Ascending aorta (tissue), 2 donors: ENCODE data around the gene ADIG. TPM values are rescaled to one million over a fixed set of nuclear protein-coding genes. Genes with fewer than 3 reads are reported as not detected.
"Not testable (repeated sequence)": the region's sequence is repeated elsewhere in the genome, so short reads cannot be mapped to it uniquely, and the experiment has no call there.

Source experiments
- DNase-seq, 2 donors: peaks; one replicate each; pipeline ENCODE4 v3.0.0-alpha.2; 2019; ENCODE audit warnings: low spot score in 2 of 2
- H3K27ac ChIP-seq, 2 donors: fragments of 200-600 bp; sonication (generic); one replicate each; pipeline ENCODE4 v1.5.1; 2016 to 2017; ENCODE audit warnings: mild to moderate bottlenecking in 1 of 2
- H3K27me3 ChIP-seq: fragments of 200-600 bp; sonication (generic); one replicate; pipeline ENCODE4 v1.5.1; 2017
- H3K36me3 ChIP-seq, 2 donors: fragments of 200-600 bp; sonication (generic); one replicate each; pipeline ENCODE4 v1.5.1; 2016
- H3K4me1 ChIP-seq, 2 donors: fragments of 200-600 bp; sonication (generic); one replicate each; pipeline ENCODE4 v1.5.1; 2016 to 2017; ENCODE audit warnings: mild to moderate bottlenecking in 1 of 2
- H3K4me3 ChIP-seq, 2 donors: fragments of 200-600 bp; sonication (generic); one replicate each; pipeline ENCODE4 v1.5.1; 2016 to 2017; ENCODE audit warnings: mild to moderate bottlenecking in 1 of 2
- H3K9me3 ChIP-seq, 2 donors: fragments of 200-600 bp; sonication (generic); one replicate each; pipeline ENCODE4 v1.5.1; 2016
- intact Hi-C: fragments of 100-400 bp; cut with DNase I; formaldehyde crosslinking; loops from one replicate; pipeline ENCODE4 v1.15.1; 2023
- total RNA-seq: library from RNA; depleted of rRNA; stranded (reverse); fragments of >200 nt; gene quantifications from one replicate; pipeline ENCODE4 v1.1.0, GENCODE V29; 2016
- TF ChIP-seq, protein P1 (sequence below), 3 experiments: fragments of 200-600 bp in 2 of 3; fragments of 450-650 bp in 1 of 3; sonication (generic) in 2 of 3; IDR thresholded peaks; one replicate each; pipeline ENCODE4 v1.5.1; 2016 to 2019; ENCODE audit warnings: antibody characterized with exemption in 3 of 3, mild to moderate bottlenecking in 1 of 3, moderate library complexity in 1 of 3

Gene ADIG
- total RNA-seq, 1 donor from 2014 or later = not detected

DNA sequence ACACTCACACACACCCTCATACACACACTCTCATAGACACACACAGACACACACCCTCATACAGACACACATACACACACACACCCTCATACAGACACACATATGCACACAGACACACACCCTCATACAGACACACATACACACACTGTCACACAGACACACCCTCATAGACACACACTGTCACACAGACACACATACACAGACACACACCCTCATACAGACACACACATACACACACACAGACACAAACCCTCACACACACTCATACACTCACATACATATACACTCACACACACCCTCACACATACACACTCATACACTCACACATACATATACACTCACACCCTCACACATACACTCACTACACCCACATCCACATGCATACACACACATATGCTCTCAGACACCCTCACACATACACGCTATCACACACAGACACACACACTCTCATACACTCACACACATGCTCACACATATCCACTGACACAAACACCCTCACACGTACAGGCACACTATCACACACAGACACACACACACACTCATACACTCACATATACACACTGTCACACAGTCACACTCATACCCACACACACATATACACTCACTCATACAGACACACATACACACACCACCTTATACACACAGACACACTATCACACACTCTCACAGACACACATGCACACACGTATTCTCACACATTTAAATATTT lies 9.1 kb downstream of the ADIG start:
- Histone ChIP-seq H3K9me3 (no peaks in the 10 kb centered on the region), H3K4me1 (no peaks in the 10 kb centered on the region), H3K27ac (no peak overlapping the region), H3K27me3 (no peaks in the 10 kb centered on the region), H3K4me3 (no peak overlapping the region), H3K36me3 (no peaks in the 10 kb centered on the region)
- DNase-seq = no peak
- TF ChIP-seq, protein P1, sequence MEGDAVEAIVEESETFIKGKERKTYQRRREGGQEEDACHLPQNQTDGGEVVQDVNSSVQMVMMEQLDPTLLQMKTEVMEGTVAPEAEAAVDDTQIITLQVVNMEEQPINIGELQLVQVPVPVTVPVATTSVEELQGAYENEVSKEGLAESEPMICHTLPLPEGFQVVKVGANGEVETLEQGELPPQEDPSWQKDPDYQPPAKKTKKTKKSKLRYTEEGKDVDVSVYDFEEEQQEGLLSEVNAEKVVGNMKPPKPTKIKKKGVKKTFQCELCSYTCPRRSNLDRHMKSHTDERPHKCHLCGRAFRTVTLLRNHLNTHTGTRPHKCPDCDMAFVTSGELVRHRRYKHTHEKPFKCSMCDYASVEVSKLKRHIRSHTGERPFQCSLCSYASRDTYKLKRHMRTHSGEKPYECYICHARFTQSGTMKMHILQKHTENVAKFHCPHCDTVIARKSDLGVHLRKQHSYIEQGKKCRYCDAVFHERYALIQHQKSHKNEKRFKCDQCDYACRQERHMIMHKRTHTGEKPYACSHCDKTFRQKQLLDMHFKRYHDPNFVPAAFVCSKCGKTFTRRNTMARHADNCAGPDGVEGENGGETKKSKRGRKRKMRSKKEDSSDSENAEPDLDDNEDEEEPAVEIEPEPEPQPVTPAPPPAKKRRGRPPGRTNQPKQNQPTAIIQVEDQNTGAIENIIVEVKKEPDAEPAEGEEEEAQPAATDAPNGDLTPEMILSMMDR (IDR thresholded peaks at IDR 0.05) = no peak
- intact Hi-C loops = no loop called here

- no peak for DNase-seq
- intact Hi-C loops = no loop called here
- Histone ChIP-seq H3K36me3 (no peaks in the 10 kb centered on the region), H3K4me1 (no peaks in the 10 kb centered on the region), H3K4me3 (no peak overlapping the region), H3K9me3 (no peaks in the 10 kb centered on the region), H3K27ac (no peak overlapping the region), H3K27me3 (no peaks in the 10 kb centered on the region)
- TF ChIP-seq, protein P1 (IDR thresholded peaks at IDR 0.05) = no peak
Measured at GRCh38 chr20:38590676-38591473, 9.9 kb downstream of the ADIG start.

DNA sequence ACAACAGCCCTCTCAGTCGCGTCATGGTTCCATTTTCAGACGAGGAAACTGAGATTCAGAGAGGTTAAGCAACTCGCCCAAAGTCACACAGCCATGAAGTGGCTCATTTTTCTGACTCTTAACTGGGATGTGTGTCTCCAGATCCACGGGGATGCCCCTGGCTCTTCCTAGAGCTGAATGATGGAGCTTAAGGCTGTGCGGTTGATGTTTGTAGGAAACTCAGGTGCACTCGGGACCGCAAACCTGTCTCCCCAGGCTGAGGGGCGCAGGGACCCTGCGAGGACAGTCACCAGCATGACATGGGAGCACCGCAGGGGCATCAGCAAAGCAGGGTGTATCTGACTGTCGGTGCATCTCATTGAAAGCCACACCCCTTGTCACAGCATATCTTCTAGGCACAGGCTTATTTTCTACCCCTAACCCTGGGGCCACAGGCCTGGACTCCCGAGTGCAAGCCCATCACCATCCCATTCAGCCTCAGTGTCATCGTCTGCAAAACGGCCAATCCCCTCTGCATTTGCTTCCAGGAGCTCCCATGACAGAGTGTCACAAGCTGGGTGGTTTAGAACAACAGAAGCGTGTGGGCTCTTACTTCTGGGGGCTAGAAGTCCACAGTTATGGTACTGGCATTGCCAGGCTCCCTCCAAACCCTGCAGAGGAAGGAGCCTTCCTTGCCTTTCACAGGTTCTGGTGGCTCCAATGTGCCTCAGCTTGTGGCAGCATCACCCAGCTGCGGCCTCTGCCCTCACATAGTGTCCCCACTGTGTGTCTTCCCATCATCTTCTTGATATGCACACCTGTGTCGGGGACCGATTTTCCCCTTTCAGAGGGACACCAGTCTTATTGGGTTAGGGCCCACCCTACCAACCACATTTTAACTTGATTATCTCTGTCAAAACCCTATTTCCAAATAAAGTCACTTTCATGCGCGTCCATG lies 10.7 kb downstream of the ADIG start:
- TF ChIP-seq, protein P1 (IDR thresholded peaks at IDR 0.05) = no peak
- H3K27ac ChIP-seq = no peak overlapping the region
- intact Hi-C loops = no loop called here
- H3K4me3 ChIP-seq = no peak overlapping the region
- DNase-seq = no peak
- H3K4me1 ChIP-seq = no peaks in the 10 kb centered on the region
- no peaks in the 10 kb centered on the region for H3K9me3 ChIP-seq
- H3K36me3 ChIP-seq = no peaks in the 10 kb centered on the region
- no peaks in the 10 kb centered on the region for H3K27me3 ChIP-seq

- DNase-seq, H3K9me3 ChIP-seq, H3K27me3 ChIP-seq, H3K27ac ChIP-seq, H3K4me3 ChIP-seq, H3K4me1 ChIP-seq, H3K36me3 ChIP-seq, intact Hi-C loops: not testable (repeated sequence)
Measured at GRCh38 chr20:38592411-38592790, 11.4 kb downstream of the ADIG start.

GRCh38 chr20:38594281-38594680 lies 13.3 kb downstream of the ADIG start:
- DNase-seq, H3K4me3 ChIP-seq, H3K9me3 ChIP-seq, H3K4me1 ChIP-seq, H3K27me3 ChIP-seq, H3K27ac ChIP-seq, H3K36me3 ChIP-seq, intact Hi-C loops: not testable (repeated sequence)

DNA sequence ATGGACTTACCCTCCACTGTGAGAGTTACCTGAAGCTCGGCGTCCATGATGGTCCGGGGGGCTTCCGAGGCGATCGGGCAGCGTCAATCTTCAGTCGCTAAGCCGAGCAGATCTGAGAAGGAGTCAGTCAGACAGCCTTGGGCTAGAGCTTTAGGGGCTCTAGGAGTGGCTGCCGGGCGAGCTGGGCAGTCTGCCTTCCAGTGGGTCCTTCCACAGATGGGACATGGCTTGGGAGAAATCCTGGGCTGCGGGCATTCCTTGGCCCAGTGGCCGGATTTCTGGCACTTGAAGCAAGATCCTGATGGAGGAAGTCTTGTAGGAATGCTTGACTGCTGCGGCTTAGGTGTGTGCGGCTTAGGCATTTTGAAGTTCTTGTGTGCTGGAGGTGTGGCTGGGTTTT lies 14.9 kb downstream of the ADIG start:
- H3K9me3 ChIP-seq, H3K27ac ChIP-seq, H3K4me1 ChIP-seq, H3K36me3 ChIP-seq, intact Hi-C loops, H3K27me3 ChIP-seq, H3K4me3 ChIP-seq, DNase-seq: not testable (repeated sequence)
